ENCODE results near the gene VSIR. TPM values are rescaled to one million over a fixed set of nuclear protein-coding genes. Genes with fewer than 3 reads are reported as not detected.
A peak's percentile ranks its signal among the peaks of the same experiment; 100 is the strongest.

VSIR gene
- total RNA-seq, 2 donors from 2014 or later, result 70.1 to 70.5 TPM

GRCh38 chr10:71742301-71743088 lies 30.8 kb downstream of the VSIR start:
- ATAC-seq (replicated peaks in 1 of 2), result peak; percentile 21
- DNase-seq, result no peak

GRCh38 chr10:71741671-71742070 lies 31.6 kb downstream of the VSIR start:
- peaks cover 97% of the 10 kb centered on the region for H3K4me1 Mint-ChIP-seq (ENCODE audit: low read depth)
- peaks cover 7 to 9% of the 10 kb centered on the region in 2 donors for H3K36me3 Mint-ChIP-seq (ENCODE audit: insufficient read depth in 2 of 2)
- H3K27ac Mint-ChIP-seq, result peak overlapping the region; percentile 41
- H3K4me3 Mint-ChIP-seq, result peak overlapping the region; percentile 42 to 66
- no peak for DNase-seq
- peaks cover 0 to 4% of the 10 kb centered on the region in 2 donors for H3K9me3 Mint-ChIP-seq
- H3K27me3 Mint-ChIP-seq (ENCODE audit: low read depth), result no peaks in the 10 kb centered on the region
- no peak for ATAC-seq (replicated peaks in 1 of 2)

More at GRCh38 chr10:71742301-71743088, 30.8 kb downstream of the VSIR start:
- peaks cover 0 to 4% of the 10 kb centered on the region in 2 donors for H3K9me3 Mint-ChIP-seq
- H3K4me3 Mint-ChIP-seq, result peak overlapping the region; percentile 12 to 66
- H3K27ac Mint-ChIP-seq, result peak overlapping the region; percentile 84
- H3K4me1 Mint-ChIP-seq (ENCODE audit: low read depth), result peaks cover 97% of the 10 kb centered on the region
- no peaks in the 10 kb centered on the region for H3K27me3 Mint-ChIP-seq (ENCODE audit: low read depth)
- H3K36me3 Mint-ChIP-seq (ENCODE audit: insufficient read depth in 2 of 2), result peaks cover 7 to 9% of the 10 kb centered on the region in 2 donors

DNA sequence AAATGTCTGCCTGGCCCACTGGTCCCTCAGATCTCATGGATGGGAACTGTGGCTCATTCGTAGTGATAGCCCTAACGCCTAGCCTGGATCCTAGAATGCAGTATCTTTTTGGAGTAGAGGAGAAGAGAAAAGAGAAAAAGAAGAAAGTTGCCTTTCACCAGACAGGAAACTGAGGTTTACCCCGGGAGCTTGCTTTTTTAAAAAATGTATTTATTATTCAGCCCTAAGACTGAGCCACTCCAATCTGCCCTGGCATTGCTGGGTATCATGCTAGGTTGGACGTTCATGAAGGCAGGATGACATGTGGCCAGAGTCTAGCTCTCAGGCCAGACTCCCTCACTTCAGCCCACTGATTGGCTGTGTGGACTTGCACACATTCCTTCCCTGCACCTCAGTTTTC lies 32.3 kb downstream of the VSIR start:
- peaks cover 97% of the 10 kb centered on the region for H3K4me1 Mint-ChIP-seq (ENCODE audit: low read depth)
- peaks cover 7 to 9% of the 10 kb centered on the region in 2 donors for H3K36me3 Mint-ChIP-seq (ENCODE audit: insufficient read depth in 2 of 2)
- H3K27ac Mint-ChIP-seq, result peak overlapping the region; percentile 41
- ATAC-seq (replicated peaks in 1 of 2) (no peak), DNase-seq (no peak)
- peaks cover 0 to 4% of the 10 kb centered on the region in 2 donors for H3K9me3 Mint-ChIP-seq
- H3K4me3 Mint-ChIP-seq, result peak overlapping the region; percentile 36 to 42
- no peaks in the 10 kb centered on the region for H3K27me3 Mint-ChIP-seq (ENCODE audit: low read depth)

DNA sequence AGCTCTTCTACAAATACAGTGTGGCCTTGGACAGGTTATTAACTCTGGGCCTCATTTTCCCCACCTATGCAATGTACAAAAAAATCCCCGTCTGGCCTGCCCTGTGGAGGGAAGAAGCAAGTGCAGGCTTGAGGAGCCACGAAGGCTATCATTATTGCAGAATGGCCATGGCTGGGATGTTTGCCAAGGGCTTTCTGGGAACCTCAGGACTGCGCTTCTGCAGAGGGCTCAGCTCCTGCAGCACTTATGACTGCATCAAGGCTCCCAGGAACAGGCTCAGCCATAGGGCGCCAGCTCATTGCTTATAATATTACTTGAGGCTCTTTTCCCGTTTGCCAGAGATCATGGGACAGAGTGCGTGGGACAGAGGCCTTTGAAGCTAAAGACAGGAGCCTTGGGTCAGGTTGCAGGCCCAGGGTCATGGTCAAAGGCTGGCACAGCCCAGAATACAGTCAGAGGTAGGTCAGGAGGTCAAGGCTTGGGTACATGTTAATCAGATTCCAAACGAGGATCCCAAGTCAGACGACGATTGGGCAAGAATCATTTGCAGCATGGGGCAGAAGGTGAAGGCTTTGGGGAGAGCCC lies 33.2 kb downstream of the VSIR start:
- Mint-ChIP-seq H3K4me1 (ENCODE audit: low read depth) (peaks cover 98% of the 10 kb centered on the region), H3K27me3 (ENCODE audit: low read depth) (no peaks in the 10 kb centered on the region), H3K9me3 (peaks cover 0 to 4% of the 10 kb centered on the region in 2 donors), H3K27ac (no peak overlapping the region), H3K4me3 (peak overlapping the region in 1 of 2 donors; percentile 4), H3K36me3 (ENCODE audit: insufficient read depth in 2 of 2) (peaks cover 7 to 9% of the 10 kb centered on the region in 2 donors)
- no peak for DNase-seq
- ATAC-seq (replicated peaks in 1 of 2), result no peak

- Mint-ChIP-seq H3K27me3 (ENCODE audit: low read depth) (no peaks in the 10 kb centered on the region), H3K4me1 (ENCODE audit: low read depth) (peaks cover 98% of the 10 kb centered on the region), H3K36me3 (ENCODE audit: insufficient read depth in 2 of 2) (peaks cover 7 to 9% of the 10 kb centered on the region in 2 donors), H3K9me3 (peaks cover 0 to 4% of the 10 kb centered on the region in 2 donors), H3K27ac (no peak overlapping the region), H3K4me3 (no peak overlapping the region)
- ATAC-seq (replicated peaks in 1 of 2) (no peak), DNase-seq (no peak)
These were observed 33.9 kb downstream of the VSIR start for GRCh38 chr10:71739358-71739900.

DNA sequence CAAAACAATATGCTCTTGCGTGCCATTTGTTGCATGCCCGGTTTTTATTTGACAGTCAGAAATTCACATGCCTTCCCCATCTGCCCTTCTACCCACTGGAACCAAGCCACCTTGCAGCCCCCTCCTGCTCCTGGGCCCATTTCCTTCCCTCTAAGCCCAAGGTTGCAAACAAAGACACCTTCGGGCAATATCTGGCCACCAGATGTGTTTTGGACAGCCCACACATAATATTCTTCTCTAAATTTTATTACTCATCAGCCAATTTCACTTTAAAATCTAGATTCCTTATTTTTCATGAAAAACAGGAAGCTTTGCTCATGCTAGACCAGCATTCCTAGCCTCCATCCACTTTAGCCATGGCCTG lies 35.5 kb downstream of the VSIR start:
- peak overlapping the region; percentile 83 for H3K27ac Mint-ChIP-seq
- ATAC-seq (replicated peaks in 1 of 2), result no peak
- H3K36me3 Mint-ChIP-seq (ENCODE audit: insufficient read depth in 2 of 2), result peaks cover 5 to 7% of the 10 kb centered on the region in 2 donors
- no peak for DNase-seq
- peak overlapping the region; percentile 37 to 71 for H3K4me3 Mint-ChIP-seq
- peaks cover 0 to 4% of the 10 kb centered on the region in 2 donors for H3K9me3 Mint-ChIP-seq
- no peaks in the 10 kb centered on the region for H3K27me3 Mint-ChIP-seq (ENCODE audit: low read depth)
- H3K4me1 Mint-ChIP-seq (ENCODE audit: low read depth), result peaks cover 93% of the 10 kb centered on the region

DNA sequence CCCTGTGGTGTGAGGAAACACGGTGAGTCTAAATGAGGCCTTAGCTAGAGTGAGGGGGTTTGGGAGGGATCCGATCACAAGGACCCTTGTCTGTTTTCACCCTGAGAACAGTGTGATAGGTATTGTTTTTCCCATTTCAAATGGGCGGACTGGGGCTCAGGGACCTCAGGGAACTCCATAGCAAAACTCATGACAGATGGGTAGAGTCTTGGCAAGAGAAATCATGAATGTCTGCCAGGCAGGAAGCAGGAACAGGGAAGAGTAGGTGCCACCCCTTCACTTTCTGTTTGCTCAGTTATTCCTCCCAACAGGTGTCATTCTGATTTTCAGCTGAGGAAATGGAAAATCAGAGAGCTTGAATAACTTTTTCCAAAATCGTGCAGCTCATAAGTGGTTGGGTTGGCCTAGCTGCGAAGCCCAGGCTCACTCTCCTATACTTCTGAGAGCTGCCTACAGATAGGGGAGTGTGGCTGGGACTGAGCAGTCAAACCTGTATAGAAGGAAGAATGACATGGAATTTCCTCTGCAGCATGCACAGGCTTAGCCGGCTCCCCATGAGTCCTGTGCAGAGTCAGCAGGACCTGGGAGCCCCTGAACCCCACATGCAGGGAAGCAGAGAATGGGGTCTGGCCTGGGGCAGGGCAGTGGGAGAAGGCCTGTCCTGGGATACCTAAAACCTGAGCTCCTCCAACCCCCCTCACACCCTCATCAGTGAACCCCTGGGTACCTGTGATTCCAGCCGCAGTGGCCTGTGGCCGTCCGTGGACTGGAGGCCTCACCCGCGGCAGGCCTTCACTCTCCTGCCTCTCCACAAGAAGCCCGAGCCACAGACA lies 36.1 kb downstream of the VSIR start:
- Mint-ChIP-seq H3K4me3 (peak overlapping the region; percentile 37 to 71), H3K4me1 (ENCODE audit: low read depth) (peaks cover 93% of the 10 kb centered on the region), H3K9me3 (peaks cover 0 to under 1% of the 10 kb centered on the region in 2 donors), H3K36me3 (ENCODE audit: insufficient read depth in 2 of 2) (peaks cover 1 to 2% of the 10 kb centered on the region in 2 donors), H3K27ac (peak overlapping the region; percentile 83), H3K27me3 (ENCODE audit: low read depth) (no peaks in the 10 kb centered on the region)
- peak; percentile 39 to 48 for ATAC-seq (replicated peaks in 1 of 2)
- no peak for DNase-seq

- Mint-ChIP-seq H3K4me1 (ENCODE audit: low read depth) (peaks cover 93% of the 10 kb centered on the region), H3K9me3 (no peaks in the 10 kb centered on the region), H3K27me3 (ENCODE audit: low read depth) (no peaks in the 10 kb centered on the region), H3K27ac (peak overlapping the region; percentile 74), H3K36me3 (ENCODE audit: insufficient read depth in 2 of 2) (no peaks in the 10 kb centered on the region), H3K4me3 (peak overlapping the region; percentile 18 to 71)
- ATAC-seq (replicated peaks in 1 of 2) (peak; percentile 10 to 18), DNase-seq (no peak)
These were observed 36.8 kb downstream of the VSIR start for GRCh38 chr10:71736570-71736952.

- ATAC-seq (replicated peaks in 1 of 2), result peak; percentile 67 to 75
- Mint-ChIP-seq H3K27ac (peak overlapping the region; percentile 74), H3K4me1 (ENCODE audit: low read depth) (peaks cover 93% of the 10 kb centered on the region), H3K27me3 (ENCODE audit: low read depth) (no peaks in the 10 kb centered on the region), H3K36me3 (ENCODE audit: insufficient read depth in 2 of 2) (no peaks in the 10 kb centered on the region), H3K4me3 (peak overlapping the region; percentile 18 to 71), H3K9me3 (no peaks in the 10 kb centered on the region)
- DNase-seq, result peak; percentile 66 to 71
These were observed 37.4 kb downstream of the VSIR start for GRCh38 chr10:71735709-71736569.

GRCh38 chr10:71734797-71735196 lies 38.5 kb downstream of the VSIR start:
- Mint-ChIP-seq H3K4me1 (ENCODE audit: low read depth) (peaks cover 93% of the 10 kb centered on the region), H3K36me3 (ENCODE audit: insufficient read depth in 2 of 2) (no peaks in the 10 kb centered on the region), H3K27ac (peak overlapping the region; percentile 74), H3K4me3 (peak overlapping the region; percentile 18 to 71), H3K27me3 (ENCODE audit: low read depth) (no peaks in the 10 kb centered on the region), H3K9me3 (no peaks in the 10 kb centered on the region)
- DNase-seq (no peak), ATAC-seq (replicated peaks in 1 of 2) (no peak)

- Mint-ChIP-seq H3K27ac (no peak overlapping the region), H3K9me3 (no peaks in the 10 kb centered on the region), H3K36me3 (ENCODE audit: insufficient read depth in 2 of 2) (no peaks in the 10 kb centered on the region), H3K4me3 (no peak overlapping the region), H3K27me3 (ENCODE audit: low read depth) (no peaks in the 10 kb centered on the region), H3K4me1 (ENCODE audit: low read depth) (peaks cover 94% of the 10 kb centered on the region)
- DNase-seq (no peak), ATAC-seq (replicated peaks in 1 of 2) (no peak)
These were observed 41.5 kb downstream of the VSIR start for GRCh38 chr10:71731791-71732190.

DNA sequence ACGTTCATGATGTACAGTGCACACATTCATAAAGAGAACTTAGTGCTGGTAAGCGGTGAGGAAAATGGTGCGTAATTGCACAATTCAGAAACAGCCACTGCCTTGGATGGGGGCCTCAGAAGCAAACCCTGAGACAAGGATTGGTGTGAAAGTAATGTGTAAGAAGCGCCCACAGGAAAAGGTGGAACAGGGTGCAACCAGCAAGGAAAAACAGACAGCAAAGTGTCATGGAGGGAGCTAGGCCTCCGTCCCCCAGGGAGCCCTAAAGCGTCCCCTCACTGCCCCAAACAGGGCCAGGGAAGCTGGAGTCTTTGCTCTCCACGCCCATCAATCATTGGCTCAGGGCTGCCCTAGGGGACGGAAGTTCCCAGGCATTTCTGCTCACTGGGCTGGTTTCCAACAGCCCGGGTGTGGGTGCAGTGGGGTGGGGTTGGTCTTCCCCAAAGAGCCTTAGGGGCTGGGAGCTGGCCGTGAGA lies 44.1 kb downstream of the VSIR start:
- Mint-ChIP-seq H3K27me3 (ENCODE audit: low read depth) (no peaks in the 10 kb centered on the region), H3K36me3 (ENCODE audit: insufficient read depth in 2 of 2) (no peaks in the 10 kb centered on the region), H3K27ac (peak overlapping the region; percentile 61), H3K9me3 (no peaks in the 10 kb centered on the region), H3K4me3 (peak overlapping the region; percentile 34 to 65), H3K4me1 (ENCODE audit: low read depth) (peaks cover 94% of the 10 kb centered on the region)
- no peak for DNase-seq
- no peak for ATAC-seq (replicated peaks in 1 of 2)
